Mammary epithelial cell (primary cell): Measurements from ENCODE around the gene CT45A10.

Source experiments
- CTCF ChIP-seq, 2 donors: IDR thresholded peaks in 1 of 2; conservative IDR thresholded peaks in 1 of 2; 2 replicates each; pipeline ENCODE4 v1.5.1; 2011 to 2012; ENCODE audit warnings: inconsistent platforms in 2 of 2, low read length in 2 of 2, mild to moderate bottlenecking in 2 of 2, control low read depth in 1 of 2, low read depth in 1 of 2; ENCODE audit not compliant: insufficient read depth in 1 of 2; ENCODE audit errors: extremely low read depth in 1 of 2
- EZH2 ChIP-seq: IDR thresholded peaks from 2 replicates; pipeline ENCODE4 v1.6.1; 2012; ENCODE audit warnings: low read length, inconsistent platforms, borderline replicate concordance

DNA sequence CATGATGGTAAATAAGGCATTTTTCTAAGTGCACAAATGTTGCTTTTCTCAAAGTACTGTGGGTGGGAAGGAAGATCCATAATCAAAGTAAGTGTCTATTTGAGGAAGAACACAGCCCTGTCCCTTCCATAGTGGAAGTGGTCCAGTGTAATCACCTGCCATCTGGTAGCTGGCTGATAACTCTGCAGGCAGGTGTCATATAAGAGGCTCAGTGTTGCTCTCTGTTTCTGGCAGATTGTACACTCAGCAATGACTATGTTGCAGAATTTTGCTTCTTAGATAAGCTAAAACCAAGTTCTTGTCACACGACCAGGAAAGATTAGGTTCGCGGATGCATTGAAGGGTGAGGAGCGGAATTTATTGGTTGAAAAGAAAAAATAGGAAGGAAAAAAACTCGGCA is 21.2 kb upstream of the CT45A10 start:
- TF ChIP-seq CTCF (conservative IDR thresholded peaks at IDR 0.05 in 1 of 2, IDR thresholded peaks at IDR 0.05 in 1 of 2; ENCODE audit: extremely low read depth in 1 of 2, insufficient read depth in 1 of 2, low read depth in 1 of 2, low read length in 2 of 2) (no peak), EZH2 (no peak)
